Measurements from ENCODE around the gene ATOH8. TPM values are rescaled to one million over a fixed set of nuclear protein-coding genes. Genes with fewer than 3 reads are reported as not detected.

ATOH8 gene
- total and polyA plus RNA-seq, 10 of the 15 experiments (the other 5 are each of a cell fraction or from before 2014, with no cell fraction given): 0.03 to 0.60 TPM; not detected in 8

- ChIA-PET POLR2A (interaction anchor here (1.2 kb wide), 1 partner anchor 24 kb away, joined by 3 read pairs; no protein-coding TSS in a partner anchor), RAD21 (ENCODE audit: unreplicated experiment) (interaction anchor here (1.3 to 1.7 kb wide), 2 partner anchors 29 to 40 kb away, joined by 4 read pairs; no protein-coding TSS in a partner anchor), SMC1A (ENCODE audit: uncharacterized antibody, unreplicated experiment) (interaction anchor here (0.6 kb wide), 1 partner anchor 55 kb away, joined by 3 read pairs; no protein-coding TSS in a partner anchor), CTCF (interaction anchor here (0.9 to 1.0 kb wide), 4 partner anchors 38 to 78 kb away, joined by 3 read pairs; no protein-coding TSS in a partner anchor)
- Histone ChIP-seq H3K4me2 (ENCODE audit: control insufficient read depth, insufficient read depth) (no peak overlapping the region), H3K9me3 (replicated peaks; ENCODE audit: control insufficient read depth, insufficient read depth, low read length) (no peaks in the 10 kb centered on the region), H3K4me1 (ENCODE audit: control insufficient read depth, insufficient read depth, low read length) (no peaks in the 10 kb centered on the region), H4K20me1 (ENCODE audit: control insufficient read depth, insufficient read depth) (no peaks in the 10 kb centered on the region), H2AFZ (ENCODE audit: control insufficient read depth, low read depth, low read length) (no peak overlapping the region), H3K36me3 (ENCODE audit: control insufficient read depth in 2 of 2, insufficient read depth in 2 of 2, low read length in 1 of 2) (no peaks in the 10 kb centered on the region), H3K27me3 (replicated peaks in 1 of 2; ENCODE audit: control insufficient read depth in 2 of 2, insufficient read depth in 2 of 2, low read length in 1 of 2) (peaks cover 2 to 6% of the 10 kb centered on the region in 2 experiments; a peak in 2 of 4 replicates), H3K9ac (ENCODE audit: control insufficient read depth, insufficient read depth, low read length) (no peak overlapping the region), H3K79me2 (ENCODE audit: control insufficient read depth, insufficient read depth, low read length) (no peaks in the 10 kb centered on the region), H3K4me3 (no peak overlapping the region), H3K27ac (ENCODE audit: control insufficient read depth, insufficient read depth) (no peak overlapping the region)
- intact Hi-C loops (cut with micrococcal nuclease; ENCODE audit: unreplicated experiment): no loop called here
- peak; percentile 64 for ATAC-seq
- WGBS (ENCODE audit: insufficient coverage, insufficient replicate concordance, low lambda C conversion rate, missing lambda C conversion rate): 18% methylated on average over 25 of the region's 25 CpGs
- no peak for FAIRE-seq
- in situ Hi-C loops (cut with MboI): no loop called here
- BruUV-seq (replicated peaks): no TSS peak
- DNase-seq (ENCODE audit: low read depth, low spot score): no peak
- TF ChIP-seq, protein P1, sequence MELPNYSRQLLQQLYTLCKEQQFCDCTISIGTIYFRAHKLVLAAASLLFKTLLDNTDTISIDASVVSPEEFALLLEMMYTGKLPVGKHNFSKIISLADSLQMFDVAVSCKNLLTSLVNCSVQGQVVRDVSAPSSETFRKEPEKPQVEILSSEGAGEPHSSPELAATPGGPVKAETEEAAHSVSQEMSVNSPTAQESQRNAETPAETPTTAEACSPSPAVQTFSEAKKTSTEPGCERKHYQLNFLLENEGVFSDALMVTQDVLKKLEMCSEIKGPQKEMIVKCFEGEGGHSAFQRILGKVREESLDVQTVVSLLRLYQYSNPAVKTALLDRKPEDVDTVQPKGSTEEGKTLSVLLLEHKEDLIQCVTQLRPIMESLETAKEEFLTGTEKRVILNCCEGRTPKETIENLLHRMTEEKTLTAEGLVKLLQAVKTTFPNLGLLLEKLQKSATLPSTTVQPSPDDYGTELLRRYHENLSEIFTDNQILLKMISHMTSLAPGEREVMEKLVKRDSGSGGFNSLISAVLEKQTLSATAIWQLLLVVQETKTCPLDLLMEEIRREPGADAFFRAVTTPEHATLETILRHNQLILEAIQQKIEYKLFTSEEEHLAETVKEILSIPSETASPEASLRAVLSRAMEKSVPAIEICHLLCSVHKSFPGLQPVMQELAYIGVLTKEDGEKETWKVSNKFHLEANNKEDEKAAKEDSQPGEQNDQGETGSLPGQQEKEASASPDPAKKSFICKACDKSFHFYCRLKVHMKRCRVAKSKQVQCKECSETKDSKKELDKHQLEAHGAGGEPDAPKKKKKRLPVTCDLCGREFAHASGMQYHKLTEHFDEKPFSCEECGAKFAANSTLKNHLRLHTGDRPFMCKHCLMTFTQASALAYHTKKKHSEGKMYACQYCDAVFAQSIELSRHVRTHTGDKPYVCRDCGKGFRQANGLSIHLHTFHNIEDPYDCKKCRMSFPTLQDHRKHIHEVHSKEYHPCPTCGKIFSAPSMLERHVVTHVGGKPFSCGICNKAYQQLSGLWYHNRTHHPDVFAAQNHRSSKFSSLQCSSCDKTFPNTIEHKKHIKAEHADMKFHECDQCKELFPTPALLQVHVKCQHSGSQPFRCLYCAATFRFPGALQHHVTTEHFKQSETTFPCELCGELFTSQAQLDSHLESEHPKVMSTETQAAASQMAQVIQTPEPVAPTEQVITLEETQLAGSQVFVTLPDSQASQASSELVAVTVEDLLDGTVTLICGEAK (IDR thresholded peaks at IDR 0.05; ENCODE audit: borderline replicate concordance): no peak
- TF ChIP-seq ZNF384 (IDR thresholded peaks at IDR 0.05; ENCODE audit: borderline replicate concordance, low read depth, low read length) (no peak), MYC (IDR thresholded peaks at IDR 0.05; ENCODE audit: insufficient read depth, insufficient read length, insufficient replicate concordance, low read length, severe bottlenecking) (no peak), BRCA1 (IDR thresholded peaks at IDR 0.05; ENCODE audit: low read depth, low read length) (no peak), POLR2AphosphoS2 (IDR thresholded peaks at IDR 0.05; ENCODE audit: low read depth, low read length) (no peak), TCF12 (IDR thresholded peaks at IDR 0.05; ENCODE audit: low read depth, low read length) (no peak), E2F8 (IDR thresholded peaks at IDR 0.05; ENCODE audit: low read depth, partially characterized antibody) (no peak), CBFB (IDR thresholded peaks at IDR 0.05; ENCODE audit: low read depth) (no peak), HCFC1 (IDR thresholded peaks at IDR 0.05; ENCODE audit: low read length) (no peak), IKZF1 (conservative IDR thresholded peaks at IDR 0.05) (no peak), TARDBP (IDR thresholded peaks at IDR 0.05; ENCODE audit: borderline replicate concordance) (no peak), KDM1A (IDR thresholded peaks at IDR 0.05; ENCODE audit: borderline replicate concordance) (no peak)
- TF ChIP-seq, protein P2, sequence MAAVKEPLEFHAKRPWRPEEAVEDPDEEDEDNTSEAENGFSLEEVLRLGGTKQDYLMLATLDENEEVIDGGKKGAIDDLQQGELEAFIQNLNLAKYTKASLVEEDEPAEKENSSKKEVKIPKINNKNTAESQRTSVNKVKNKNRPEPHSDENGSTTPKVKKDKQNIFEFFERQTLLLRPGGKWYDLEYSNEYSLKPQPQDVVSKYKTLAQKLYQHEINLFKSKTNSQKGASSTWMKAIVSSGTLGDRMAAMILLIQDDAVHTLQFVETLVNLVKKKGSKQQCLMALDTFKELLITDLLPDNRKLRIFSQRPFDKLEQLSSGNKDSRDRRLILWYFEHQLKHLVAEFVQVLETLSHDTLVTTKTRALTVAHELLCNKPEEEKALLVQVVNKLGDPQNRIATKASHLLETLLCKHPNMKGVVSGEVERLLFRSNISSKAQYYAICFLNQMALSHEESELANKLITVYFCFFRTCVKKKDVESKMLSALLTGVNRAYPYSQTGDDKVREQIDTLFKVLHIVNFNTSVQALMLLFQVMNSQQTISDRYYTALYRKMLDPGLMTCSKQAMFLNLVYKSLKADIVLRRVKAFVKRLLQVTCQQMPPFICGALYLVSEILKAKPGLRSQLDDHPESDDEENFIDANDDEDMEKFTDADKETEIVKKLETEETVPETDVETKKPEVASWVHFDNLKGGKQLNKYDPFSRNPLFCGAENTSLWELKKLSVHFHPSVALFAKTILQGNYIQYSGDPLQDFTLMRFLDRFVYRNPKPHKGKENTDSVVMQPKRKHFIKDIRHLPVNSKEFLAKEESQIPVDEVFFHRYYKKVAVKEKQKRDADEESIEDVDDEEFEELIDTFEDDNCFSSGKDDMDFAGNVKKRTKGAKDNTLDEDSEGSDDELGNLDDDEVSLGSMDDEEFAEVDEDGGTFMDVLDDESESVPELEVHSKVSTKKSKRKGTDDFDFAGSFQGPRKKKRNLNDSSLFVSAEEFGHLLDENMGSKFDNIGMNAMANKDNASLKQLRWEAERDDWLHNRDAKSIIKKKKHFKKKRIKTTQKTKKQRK (IDR thresholded peaks at IDR 0.05; ENCODE audit: low read depth, low read length): no peak
Measured at GRCh38 chr2:85785027-85785822, 31.4 kb downstream of the ATOH8 start.
